ENCODE data around the gene CUEDC2. TPM values are rescaled to one million over a fixed set of nuclear protein-coding genes. Genes with fewer than 3 reads are reported as not detected.
A peak's percentile ranks its signal among the peaks of the same experiment; 100 is the strongest.
"Not testable (repeated sequence)": the region's sequence is repeated elsewhere in the genome, so short reads cannot be mapped to it uniquely, and the experiment has no call there.

The CUEDC2 gene
- total RNA-seq, 2 experiments from 2014 or later: 63.6 to 68.9 TPM

DNA sequence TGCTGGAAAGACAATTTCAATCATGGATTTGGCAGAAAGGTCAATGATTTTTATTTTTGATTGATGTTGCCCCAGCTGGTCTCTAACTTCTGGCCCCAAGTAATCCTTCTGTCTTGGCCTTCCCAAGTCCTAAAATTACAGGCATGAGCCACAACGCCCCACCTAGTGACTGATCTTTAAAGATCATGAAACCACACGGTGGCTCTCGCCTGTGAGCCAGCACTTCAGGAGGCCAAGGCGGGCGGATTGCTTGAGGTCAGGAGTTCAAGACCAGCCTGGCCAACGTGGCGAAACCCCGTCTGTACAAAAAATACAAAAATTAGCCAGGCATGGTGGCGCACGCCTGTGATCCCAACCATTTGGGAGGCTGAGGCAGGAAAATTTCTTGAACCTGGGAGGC, 31.6 kb upstream of the CUEDC2 start:
- H3K4me1 Mint-ChIP-seq: peaks cover 33% of the 10 kb centered on the region
- ChIA-PET POLR2A (interaction anchor here (0.7 kb wide), 1 partner anchor 92 kb away, joined by 10 read pairs; no protein-coding TSS in a partner anchor), CTCF (interaction anchor here (0.7 to 5.0 kb wide), 2 partner anchors 13 to 77 kb away, joined by 3 to 37 read pairs; partner anchors contain the start of gene C10orf95)
- no peak overlapping the region for H3K27ac Mint-ChIP-seq
- no peak for DNase-seq
- H3K4me3 Mint-ChIP-seq: no peak overlapping the region
- no peaks in the 10 kb centered on the region for H3K9me3 Mint-ChIP-seq
- peaks cover 2% of the 10 kb centered on the region for H3K36me3 Mint-ChIP-seq (ENCODE audit: low read depth)
- no peaks in the 10 kb centered on the region for H3K27me3 Mint-ChIP-seq

DNA sequence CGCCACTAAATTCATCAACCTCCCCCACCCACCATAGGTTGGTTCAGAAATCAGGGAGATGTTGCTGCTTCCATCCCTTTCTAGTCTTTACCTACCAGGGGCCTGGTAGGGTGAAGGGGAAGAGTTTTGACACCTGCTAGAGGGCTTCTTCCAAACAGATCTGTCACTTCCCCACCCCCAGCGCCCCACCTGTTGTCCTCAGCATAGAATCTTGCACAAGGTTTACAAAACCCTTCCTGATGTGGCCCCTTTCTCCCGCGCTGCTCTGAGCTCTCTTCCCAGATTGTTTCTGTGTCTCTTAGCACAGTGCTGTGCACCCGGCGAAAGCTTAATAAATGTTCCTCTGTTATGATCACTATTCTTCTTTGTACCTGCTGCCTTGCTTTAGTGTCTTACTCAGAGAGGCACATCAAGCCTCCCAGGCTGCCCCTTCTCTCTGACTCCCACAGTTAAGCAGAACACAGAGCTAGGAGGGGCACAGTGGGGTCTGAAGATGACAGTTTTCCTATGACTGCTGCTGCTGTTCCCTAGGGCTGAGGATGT, 30.2 kb upstream of the CUEDC2 start:
- no peak for DNase-seq
- H3K36me3 Mint-ChIP-seq (ENCODE audit: low read depth): peaks cover 2% of the 10 kb centered on the region
- H3K27me3 Mint-ChIP-seq: no peaks in the 10 kb centered on the region
- H3K4me1 Mint-ChIP-seq: peaks cover 31% of the 10 kb centered on the region
- peak overlapping the region; percentile 85 for H3K4me3 Mint-ChIP-seq
- POLR2A ChIA-PET: interaction anchor here (1.2 kb wide), 1 partner anchor 13 kb away, joined by 8 read pairs; no protein-coding TSS in a partner anchor
- no peaks in the 10 kb centered on the region for H3K9me3 Mint-ChIP-seq
- CTCF ChIA-PET: interaction anchor here (0.6 to 5.0 kb wide), 4 partner anchors 11 to 647 kb away, joined by 3 to 37 read pairs (median 6); partner anchors contain the start of genes C10orf95 and CUEDC2
- no peak overlapping the region for H3K27ac Mint-ChIP-seq

DNA sequence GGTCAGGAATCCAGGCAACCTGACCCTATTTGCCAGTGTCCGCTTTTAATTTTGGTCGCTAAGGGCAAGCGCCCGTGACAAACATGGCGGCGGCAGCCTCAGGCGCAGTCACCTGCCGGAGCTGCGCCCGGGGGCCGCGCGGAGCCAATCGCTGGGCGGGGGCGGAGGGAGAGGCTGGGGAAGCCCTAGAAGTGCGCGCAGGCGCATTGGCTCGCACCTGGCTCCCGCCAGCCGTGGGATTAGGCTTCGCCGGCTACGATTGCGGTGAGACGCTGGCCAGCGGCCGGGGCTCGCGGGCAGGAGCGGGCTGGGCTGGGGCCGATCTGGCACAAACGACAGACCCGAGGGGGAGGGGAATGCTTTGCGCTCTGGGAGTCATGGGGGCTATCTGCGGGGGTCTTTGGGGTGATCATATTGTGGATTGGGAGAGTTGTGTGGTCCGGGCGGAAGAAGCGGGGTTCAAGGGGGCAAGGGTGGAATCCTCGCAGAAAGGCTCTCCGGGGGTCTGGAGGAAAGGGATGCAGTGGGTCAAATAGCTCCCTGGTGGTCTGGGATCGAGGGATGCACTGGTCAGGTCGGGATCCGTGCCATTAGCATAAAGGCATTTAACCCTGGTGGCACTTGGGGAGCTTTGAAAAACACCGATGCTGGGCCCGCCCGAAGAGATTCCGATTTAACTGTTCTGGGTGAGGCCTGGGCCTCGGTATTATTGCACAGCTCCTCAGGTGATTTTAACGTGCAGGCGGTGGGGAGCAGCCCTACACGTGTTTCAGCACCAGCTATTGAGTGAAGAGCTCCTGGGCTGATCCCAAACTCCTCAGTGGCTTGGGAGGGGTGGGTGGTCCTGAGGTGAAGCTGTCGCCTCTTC, 29.0 kb upstream of the CUEDC2 start:
- Mint-ChIP-seq H3K9me3 (no peaks in the 10 kb centered on the region), H3K4me1 (peaks cover 31% of the 10 kb centered on the region), H3K4me3 (peak overlapping the region; percentile 85), H3K27ac (peak overlapping the region; percentile 85), H3K27me3 (no peaks in the 10 kb centered on the region), H3K36me3 (ENCODE audit: low read depth) (peaks cover 2% of the 10 kb centered on the region)
- POLR2A ChIA-PET: interaction anchor here (0.6 to 1.2 kb wide), 3 partner anchors 11 to 29 kb away, joined by 3 to 8 read pairs (median 3); partner anchors contain the start of gene CUEDC2
- peak; percentile 92 for DNase-seq
- CTCF ChIA-PET: interaction anchor here (0.6 to 5.0 kb wide), 14 partner anchors 10 to 645 kb away, joined by 3 to 37 read pairs (median 4); partner anchors contain the start of genes C10orf95 and SUFU

DNA sequence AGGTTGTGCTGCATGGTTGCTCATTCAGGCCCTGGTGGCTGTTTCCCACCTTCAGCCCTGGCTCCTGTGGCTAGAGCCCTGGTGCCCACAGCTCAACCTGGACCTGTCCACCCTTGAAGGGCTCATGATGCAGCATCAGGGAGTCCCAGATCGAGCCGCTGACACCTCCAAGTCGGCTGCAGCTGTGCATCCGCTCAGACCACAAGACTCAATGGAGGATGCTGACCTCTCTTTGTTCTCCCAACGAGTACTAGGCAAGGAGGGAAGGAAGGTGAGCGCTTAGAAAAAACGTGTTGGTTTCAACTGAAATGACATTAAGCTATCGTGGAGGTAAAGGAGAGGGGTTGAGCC, 28.4 kb upstream of the CUEDC2 start:
- H3K27ac Mint-ChIP-seq: peak overlapping the region; percentile 85
- H3K4me3 Mint-ChIP-seq: peak overlapping the region; percentile 85
- no peaks in the 10 kb centered on the region for H3K9me3 Mint-ChIP-seq
- peaks cover 31% of the 10 kb centered on the region for H3K4me1 Mint-ChIP-seq
- DNase-seq: no peak
- peaks cover 2% of the 10 kb centered on the region for H3K36me3 Mint-ChIP-seq (ENCODE audit: low read depth)
- POLR2A ChIA-PET: no interaction called here
- no peaks in the 10 kb centered on the region for H3K27me3 Mint-ChIP-seq
- CTCF ChIA-PET: interaction anchor here (0.6 to 5.0 kb wide), 8 partner anchors 9 to 123 kb away, joined by 3 to 37 read pairs (median 6); partner anchors contain the start of genes C10orf95 and SUFU

DNA sequence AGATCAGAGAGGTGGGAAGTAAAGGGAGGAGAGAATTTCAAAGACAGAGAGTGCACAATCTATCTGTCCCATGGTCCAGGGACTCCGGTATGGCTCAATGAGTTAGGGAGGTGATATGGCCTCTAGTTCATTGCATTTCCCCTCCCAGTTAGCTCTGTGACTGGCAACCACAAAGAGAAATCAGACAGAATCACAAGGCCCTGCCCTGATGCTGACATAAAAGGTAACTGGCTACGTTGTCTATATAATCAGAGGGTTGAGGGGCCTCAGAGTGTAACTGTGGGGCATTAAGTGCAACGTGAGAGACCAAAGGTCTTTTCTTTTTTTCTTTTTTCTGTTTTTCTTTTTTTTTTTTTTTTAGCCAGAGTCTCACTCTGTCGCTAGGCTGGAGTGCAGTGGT, 26.3 kb upstream of the CUEDC2 start:
- no peaks in the 10 kb centered on the region for H3K9me3 Mint-ChIP-seq
- H3K4me1 Mint-ChIP-seq: peaks cover 43% of the 10 kb centered on the region
- no peak overlapping the region for H3K4me3 Mint-ChIP-seq
- no peak for DNase-seq
- ChIA-PET CTCF (interaction anchor here (1.0 to 1.3 kb wide), 2 partner anchors 55 to 227 kb away, joined by 3 to 5 read pairs; no protein-coding TSS in a partner anchor), POLR2A (interaction anchor here (0.6 kb wide), 1 partner anchor 10 kb away, joined by 4 read pairs; no protein-coding TSS in a partner anchor)
- H3K27ac Mint-ChIP-seq: no peak overlapping the region
- H3K36me3 Mint-ChIP-seq (ENCODE audit: low read depth): peaks cover 3% of the 10 kb centered on the region
- H3K27me3 Mint-ChIP-seq: no peaks in the 10 kb centered on the region

DNA sequence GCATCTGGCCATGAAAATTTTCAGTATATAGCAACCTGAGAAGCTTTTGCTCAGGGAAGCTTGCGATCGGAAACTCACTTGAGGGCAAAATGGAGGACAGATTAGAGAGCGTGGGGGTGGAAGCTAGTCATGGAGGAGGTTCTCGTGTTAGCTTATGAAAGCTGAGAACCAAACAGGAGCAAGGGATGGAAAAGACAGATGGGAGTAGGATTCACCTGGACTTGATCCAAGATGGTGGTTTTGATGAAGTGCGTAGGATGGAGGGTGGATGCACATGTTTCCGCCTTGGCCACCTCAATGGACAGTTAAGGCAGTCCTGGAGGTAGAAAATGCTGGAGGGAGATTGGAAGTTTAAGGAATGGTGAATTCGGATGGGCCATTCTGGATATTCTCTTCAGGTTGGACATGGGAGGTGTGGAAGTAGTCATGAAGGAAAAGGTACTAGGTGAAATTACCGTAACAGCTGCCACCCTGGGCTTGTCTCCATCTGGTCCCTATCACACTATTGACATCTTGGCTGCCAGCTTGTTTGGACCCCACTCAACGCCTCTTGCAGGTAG, 25.3 kb upstream of the CUEDC2 start:
- H3K4me3 Mint-ChIP-seq: no peak overlapping the region
- H3K27ac Mint-ChIP-seq: no peak overlapping the region
- DNase-seq: no peak
- peaks cover 8% of the 10 kb centered on the region for H3K36me3 Mint-ChIP-seq (ENCODE audit: low read depth)
- CTCF ChIA-PET: interaction anchor here (0.8 to 1.3 kb wide), 3 partner anchors 35 to 226 kb away, joined by 3 to 5 read pairs (median 3); no protein-coding TSS in a partner anchor
- H3K4me1 Mint-ChIP-seq: peaks cover 46% of the 10 kb centered on the region
- POLR2A ChIA-PET: interaction anchor here (0.7 kb wide), 1 partner anchor 64 kb away, joined by 3 read pairs; no protein-coding TSS in a partner anchor
- H3K9me3 Mint-ChIP-seq: no peaks in the 10 kb centered on the region
- no peaks in the 10 kb centered on the region for H3K27me3 Mint-ChIP-seq

DNA sequence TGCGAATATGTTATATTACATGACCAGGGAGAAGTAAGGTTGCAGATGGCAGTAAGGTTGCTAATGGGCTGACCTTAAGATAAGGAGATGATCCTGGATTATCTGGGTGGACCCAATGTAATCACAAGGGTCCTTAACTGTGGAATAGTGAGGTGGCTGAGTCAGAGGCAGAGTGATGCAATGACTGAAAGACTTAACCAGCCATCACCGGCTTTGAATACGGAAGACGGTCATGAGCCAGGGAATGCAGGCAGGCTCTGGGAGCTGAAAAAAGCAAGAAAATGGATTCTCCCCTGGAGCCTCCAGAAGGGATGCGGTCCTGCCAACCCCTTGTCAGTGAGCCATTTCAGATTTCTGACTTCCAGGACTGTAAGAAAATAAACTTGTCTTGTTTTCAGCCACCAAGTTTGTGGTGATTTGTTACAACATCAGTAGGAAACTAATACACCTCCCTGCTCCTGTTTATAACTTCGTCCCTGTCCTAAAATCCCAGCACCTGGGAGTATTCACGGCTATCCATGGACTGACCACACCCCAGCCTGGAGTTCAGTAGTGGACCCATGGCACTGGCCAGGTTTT, 23.6 kb upstream of the CUEDC2 start:
- H3K36me3 Mint-ChIP-seq (ENCODE audit: low read depth): peaks cover 15% of the 10 kb centered on the region
- H3K4me3 Mint-ChIP-seq: no peak overlapping the region
- H3K9me3 Mint-ChIP-seq: no peaks in the 10 kb centered on the region
- CTCF ChIA-PET: interaction anchor here (0.6 to 1.3 kb wide), 2 partner anchors 65 to 84 kb away, joined by 3 to 4 read pairs; no protein-coding TSS in a partner anchor
- H3K4me1 Mint-ChIP-seq: peaks cover 41% of the 10 kb centered on the region
- no peak for DNase-seq
- POLR2A ChIA-PET: no interaction called here
- peak overlapping the region; percentile 41 for H3K27ac Mint-ChIP-seq
- H3K27me3 Mint-ChIP-seq: no peaks in the 10 kb centered on the region

DNA sequence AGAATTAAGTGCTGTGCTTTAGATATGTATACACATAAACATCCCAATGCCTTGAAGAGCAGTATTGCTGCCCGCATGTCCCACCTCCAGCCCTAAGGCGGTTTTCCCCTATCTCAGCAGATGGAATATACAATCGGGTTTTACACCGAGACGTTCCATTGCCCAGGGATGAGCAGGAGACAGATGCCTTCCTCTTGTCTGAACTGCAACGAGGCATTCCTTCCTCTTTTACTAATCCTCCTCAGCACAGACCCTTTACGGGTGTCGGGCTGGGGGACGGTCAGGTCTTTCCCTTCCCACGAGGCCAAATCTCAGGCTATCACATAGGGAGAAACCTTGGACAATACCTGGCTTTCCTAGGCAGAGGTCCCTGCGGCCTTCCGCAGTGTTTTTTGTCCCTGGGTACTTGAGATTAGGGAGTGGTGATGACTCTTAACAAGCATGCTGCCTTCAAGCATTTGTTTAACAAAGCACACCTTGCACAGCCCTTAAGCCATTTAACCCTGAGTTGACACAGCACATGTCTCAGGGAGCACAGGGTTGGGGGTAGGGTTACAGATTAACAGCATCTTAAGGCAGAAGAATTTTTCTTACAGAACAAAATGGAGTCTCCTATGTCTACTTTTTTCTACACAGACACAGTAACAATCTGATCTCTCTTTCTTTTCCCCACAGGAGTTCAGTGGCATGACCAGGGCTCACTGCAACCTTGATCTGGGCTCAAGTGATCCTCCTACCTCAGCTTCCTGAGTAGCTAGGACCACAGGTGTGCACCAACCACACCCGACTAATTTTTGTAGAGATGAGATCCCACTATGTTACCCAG, 22.5 kb upstream of the CUEDC2 start:
- DNase-seq, H3K27me3 Mint-ChIP-seq, POLR2A ChIA-PET, H3K27ac Mint-ChIP-seq, H3K9me3 Mint-ChIP-seq, H3K4me3 Mint-ChIP-seq, CTCF ChIA-PET: not testable (repeated sequence)
- Mint-ChIP-seq H3K4me1 (peaks cover 33% of the 10 kb centered on the region), H3K36me3 (ENCODE audit: low read depth) (peaks cover 15% of the 10 kb centered on the region)

DNA sequence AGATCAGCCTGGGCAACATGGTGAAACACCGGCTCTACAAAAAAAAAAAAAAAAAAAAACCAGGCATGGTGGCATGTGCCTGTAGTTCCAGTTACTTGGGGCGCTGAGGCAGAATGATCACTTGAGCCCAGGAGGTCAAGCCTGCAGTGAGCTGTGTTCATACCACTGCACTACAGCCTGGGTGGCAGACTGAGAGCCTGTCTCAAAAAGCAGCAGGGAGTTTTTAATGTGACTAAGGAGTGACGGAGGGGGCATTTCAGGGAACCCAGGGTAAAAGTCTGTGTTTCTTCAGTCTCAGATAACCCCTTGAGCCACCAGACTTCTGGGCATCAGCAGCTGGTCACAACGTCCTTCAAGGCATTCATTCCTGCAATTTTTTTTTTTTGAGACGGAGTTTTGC, 21.1 kb upstream of the CUEDC2 start:
- Mint-ChIP-seq H3K27me3 (no peaks in the 10 kb centered on the region), H3K9me3 (no peaks in the 10 kb centered on the region), H3K4me3 (no peak overlapping the region), H3K27ac (no peak overlapping the region), H3K4me1 (peaks cover 42% of the 10 kb centered on the region), H3K36me3 (ENCODE audit: low read depth) (peaks cover 15% of the 10 kb centered on the region)
- ChIA-PET CTCF (interaction anchor here (0.6 to 4.8 kb wide), 11 partner anchors 9 to 243 kb away, joined by 3 to 37 read pairs (median 4); partner anchors contain the start of genes ACTR1A and CUEDC2), POLR2A (no interaction called here)
- DNase-seq: no peak

DNA sequence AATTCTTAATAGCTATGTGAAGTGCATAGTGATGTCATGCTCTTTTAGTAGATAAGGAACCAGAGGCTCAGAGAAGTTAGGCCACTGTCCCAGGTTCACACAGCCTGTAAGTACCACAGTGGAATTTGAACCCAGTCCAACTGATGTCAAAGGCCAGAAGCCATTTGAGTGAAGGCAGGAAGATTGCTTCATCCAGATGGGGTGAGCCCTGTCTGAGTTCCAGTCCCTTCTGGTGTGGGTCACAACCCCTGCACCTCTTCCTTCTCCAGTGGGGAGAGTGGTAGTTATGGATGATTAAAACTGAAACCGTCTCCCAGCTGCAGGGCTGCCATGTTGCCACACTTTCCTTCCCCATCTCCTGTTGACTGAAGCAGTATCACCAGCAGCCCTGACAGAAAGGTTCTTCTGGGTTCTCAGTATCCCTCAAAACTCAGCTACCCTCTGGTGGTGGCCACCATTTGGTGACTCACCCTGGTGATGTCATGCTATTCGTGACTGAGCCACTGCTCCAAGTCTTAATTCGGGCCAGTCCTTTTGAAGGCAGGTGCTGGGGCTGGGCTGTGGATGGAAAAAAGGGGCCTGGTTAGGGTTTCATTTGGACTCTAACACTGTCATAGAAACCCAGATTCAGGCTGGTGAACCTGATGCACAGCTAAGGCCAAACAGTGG, 20.4 kb upstream of the CUEDC2 start:
- Mint-ChIP-seq H3K27ac (peak overlapping the region; percentile 79), H3K36me3 (ENCODE audit: low read depth) (peaks cover 15% of the 10 kb centered on the region), H3K4me3 (peak overlapping the region; percentile 39), H3K4me1 (peaks cover 44% of the 10 kb centered on the region), H3K27me3 (no peaks in the 10 kb centered on the region), H3K9me3 (no peaks in the 10 kb centered on the region)
- DNase-seq: peak; percentile 56
- ChIA-PET CTCF (interaction anchor here (0.6 to 4.8 kb wide), 16 partner anchors 9 to 1093 kb away, joined by 3 to 37 read pairs (median 4); partner anchors contain the start of genes ACTR1A, CUEDC2 and TRIM8), POLR2A (no interaction called here)

All from activated CD4-positive, alpha-beta T cell treated with anti-CD3 and anti-CD28 coated beads, Interleukin-2, amount 10 ng/mL, durations not matched to agents 7 days and 5 days (primary cell).